Measurements from ENCODE around the gene ZC3H4.
"Not testable (repeated sequence)": the region's sequence is repeated elsewhere in the genome, so short reads cannot be mapped to it uniquely, and the experiment has no call there.

ZC3H4 gene

GRCh38 chr19:47093254-47093653, 20.3 kb downstream of the ZC3H4 start:
- TF ChIP-seq, protein P1, sequence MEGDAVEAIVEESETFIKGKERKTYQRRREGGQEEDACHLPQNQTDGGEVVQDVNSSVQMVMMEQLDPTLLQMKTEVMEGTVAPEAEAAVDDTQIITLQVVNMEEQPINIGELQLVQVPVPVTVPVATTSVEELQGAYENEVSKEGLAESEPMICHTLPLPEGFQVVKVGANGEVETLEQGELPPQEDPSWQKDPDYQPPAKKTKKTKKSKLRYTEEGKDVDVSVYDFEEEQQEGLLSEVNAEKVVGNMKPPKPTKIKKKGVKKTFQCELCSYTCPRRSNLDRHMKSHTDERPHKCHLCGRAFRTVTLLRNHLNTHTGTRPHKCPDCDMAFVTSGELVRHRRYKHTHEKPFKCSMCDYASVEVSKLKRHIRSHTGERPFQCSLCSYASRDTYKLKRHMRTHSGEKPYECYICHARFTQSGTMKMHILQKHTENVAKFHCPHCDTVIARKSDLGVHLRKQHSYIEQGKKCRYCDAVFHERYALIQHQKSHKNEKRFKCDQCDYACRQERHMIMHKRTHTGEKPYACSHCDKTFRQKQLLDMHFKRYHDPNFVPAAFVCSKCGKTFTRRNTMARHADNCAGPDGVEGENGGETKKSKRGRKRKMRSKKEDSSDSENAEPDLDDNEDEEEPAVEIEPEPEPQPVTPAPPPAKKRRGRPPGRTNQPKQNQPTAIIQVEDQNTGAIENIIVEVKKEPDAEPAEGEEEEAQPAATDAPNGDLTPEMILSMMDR (IDR thresholded peaks at IDR 0.05; ENCODE audit: insufficient read depth, low read length, missing control alignments) = no peak
- DNase-seq (ENCODE audit: low read depth, low spot score) = no peak
- POLR2A ChIA-PET = no interaction called here
- H3K4me3 ChIP-seq (ENCODE audit: low read depth, low read length) = no peak overlapping the region
- CTCF ChIA-PET = interaction anchor here (2.4 to 4.7 kb wide), 2 partner anchors 13 to 33 kb away, joined by 7 to 21 read pairs; no protein-coding TSS in a partner anchor

- POLR2A ChIA-PET = interaction anchor here (0.6 kb wide), 1 partner anchor 401 kb away, joined by 3 read pairs; no protein-coding TSS in a partner anchor
Observed at GRCh38 chr19:47089767-47090350, 23.7 kb downstream of the ZC3H4 start.

DNA sequence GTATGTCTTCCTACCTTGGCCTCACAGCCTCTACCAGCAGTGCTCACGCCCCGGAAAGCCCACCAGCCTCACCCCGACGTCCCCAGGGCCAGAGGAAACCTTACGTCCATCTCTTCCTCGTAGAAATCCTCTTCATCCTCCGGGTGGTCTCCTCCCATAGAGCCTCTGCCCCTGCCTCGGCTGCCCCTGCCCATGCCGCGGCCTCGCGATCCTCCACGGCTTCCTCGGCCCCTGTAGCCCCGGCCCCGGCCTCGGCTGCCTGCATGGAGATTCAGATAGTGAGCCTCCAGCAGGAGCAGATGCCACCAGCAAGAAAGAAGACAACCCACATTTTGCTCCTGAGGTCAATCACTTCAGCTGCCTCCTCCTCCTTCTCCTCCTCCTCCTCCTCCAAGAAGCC, 27.3 kb downstream of the ZC3H4 start:
- ChIA-PET POLR2A (no interaction called here), CTCF (no interaction called here)
- TF ChIP-seq, protein P1 (IDR thresholded peaks at IDR 0.05; ENCODE audit: insufficient read depth, low read length, missing control alignments) = no peak
- no peak for DNase-seq (ENCODE audit: low read depth, low spot score)
- no peak overlapping the region for H3K4me3 ChIP-seq (ENCODE audit: low read depth, low read length)

More at GRCh38 chr19:47089767-47090350, 23.7 kb downstream of the ZC3H4 start:
- no peak for DNase-seq (ENCODE audit: low read depth, low spot score)
- H3K4me3 ChIP-seq (ENCODE audit: low read depth, low read length) = no peak overlapping the region
- TF ChIP-seq, protein P1 (IDR thresholded peaks at IDR 0.05; ENCODE audit: insufficient read depth, low read length, missing control alignments) = no peak
- CTCF ChIA-PET = no interaction called here

DNA sequence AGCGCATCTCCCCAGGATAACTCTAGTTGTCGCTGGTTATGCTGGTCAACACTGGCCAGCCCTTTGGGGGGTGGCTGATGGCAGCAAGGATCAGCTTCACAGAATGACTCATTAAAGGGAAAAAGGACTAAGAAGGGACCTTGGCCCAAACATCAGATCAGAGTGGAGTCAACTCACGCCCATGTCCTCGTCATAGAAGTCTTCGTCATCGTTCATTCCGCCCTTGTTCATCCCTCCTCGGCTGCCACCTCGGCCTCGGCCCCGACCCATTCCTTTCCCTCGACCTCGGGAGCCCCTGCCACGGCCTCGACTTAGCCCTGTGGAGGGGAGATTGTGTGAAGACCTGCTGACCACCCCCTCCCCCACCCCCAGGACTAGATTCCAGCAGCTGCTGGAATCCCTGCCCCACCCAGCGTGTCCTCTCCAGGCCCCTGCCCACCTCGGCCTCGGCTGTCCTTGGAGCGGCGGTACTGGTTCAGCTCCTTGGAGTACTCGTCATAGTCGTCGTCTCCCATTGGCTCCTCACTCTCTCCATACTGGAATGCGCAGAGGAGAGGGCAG, 28.6 kb downstream of the ZC3H4 start:
- POLR2A ChIA-PET = no interaction called here
- TF ChIP-seq, protein P1 (IDR thresholded peaks at IDR 0.05; ENCODE audit: insufficient read depth, low read length, missing control alignments) = no peak
- DNase-seq (ENCODE audit: low read depth, low spot score) = no peak
- CTCF ChIA-PET = interaction anchor here (2.8 kb wide), 1 partner anchor 21 kb away, joined by 7 read pairs; no protein-coding TSS in a partner anchor
- no peak overlapping the region for H3K4me3 ChIP-seq (ENCODE audit: low read depth, low read length)

- DNase-seq (ENCODE audit: low read depth, low spot score) = no peak
- no peak overlapping the region for H3K4me3 ChIP-seq (ENCODE audit: low read depth, low read length)
- CTCF ChIA-PET = interaction anchor here (1.5 to 4.6 kb wide), 3 partner anchors 15 to 44 kb away, joined by 4 to 50 read pairs (median 7); no protein-coding TSS in a partner anchor
- POLR2A ChIA-PET = no interaction called here
- TF ChIP-seq, protein P1 (IDR thresholded peaks at IDR 0.05; ENCODE audit: insufficient read depth, low read length, missing control alignments) = no peak
Observed at GRCh38 chr19:47082493-47082892, 31.1 kb downstream of the ZC3H4 start.

DNA sequence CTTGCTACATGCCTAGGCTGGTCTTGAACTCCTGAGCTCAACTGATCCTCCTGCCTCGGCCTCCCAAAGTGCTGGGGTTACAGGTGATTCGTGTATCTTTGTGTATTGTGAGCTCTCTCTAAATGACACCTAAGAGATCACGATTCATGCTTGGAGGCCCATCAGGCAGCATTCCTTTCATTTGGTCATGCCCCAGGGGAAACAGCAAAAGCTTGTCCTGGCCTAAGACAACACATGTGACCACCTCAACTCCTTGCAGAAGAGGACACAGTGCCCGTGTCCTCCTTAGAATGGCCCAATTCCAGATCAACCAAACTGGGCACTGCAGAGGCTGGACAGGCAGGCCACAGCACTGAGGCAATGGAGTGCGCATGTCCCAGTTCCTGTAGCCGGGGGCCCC, 32.5 kb downstream of the ZC3H4 start:
- no peak for DNase-seq (ENCODE audit: low read depth, low spot score)
- POLR2A ChIA-PET = interaction anchor here (2.0 kb wide), 1 partner anchor 32 kb away, joined by 8 read pairs; the partner anchor contains the start of gene ZC3H4
- CTCF ChIA-PET = interaction anchor here (0.7 to 4.6 kb wide), 13 partner anchors 11 to 166 kb away, joined by 3 to 50 read pairs (median 4); partner anchors contain the start of genes SAE1 and ZC3H4
- H3K4me3 ChIP-seq (ENCODE audit: low read depth, low read length) = no peak overlapping the region
- TF ChIP-seq, protein P1 (IDR thresholded peaks at IDR 0.05; ENCODE audit: insufficient read depth, low read length, missing control alignments) = no peak

GRCh38 chr19:47078351-47078750, 35.2 kb downstream of the ZC3H4 start:
- DNase-seq (ENCODE audit: low read depth, low spot score); H3K4me3 ChIP-seq (ENCODE audit: low read depth, low read length); POLR2A ChIA-PET: not testable (repeated sequence)
- CTCF ChIA-PET = interaction anchor here (0.6 to 4.6 kb wide), 13 partner anchors 9 to 537 kb away, joined by 3 to 50 read pairs (median 5); partner anchors contain the start of gene ZC3H4

Data from AG04449 (cell line).